HepG2 (cell line): ENCODE results near the gene ZNF687. TPM values are rescaled to one million over a fixed set of nuclear protein-coding genes. Genes with fewer than 3 reads are reported as not detected.

Experiments
- ATAC-seq: fragments of 200-7000 bp; cut with Tn5 transposase; 3 replicates; pipeline ENCODE4 v1.9.1; 2020; ENCODE audit warnings: mild to moderate bottlenecking, moderate library complexity
- Bru-seq: library from RNA; stranded (reverse); fragments of 400-500 nt; gene quantifications from one replicate; lab custom pipeline; 2021; lab: Mats Ljungman, UMichigan
- BruChase-seq, 2 experiments: library from RNA; stranded (reverse); fragments of 400-500 nt; gene quantifications; one replicate each; lab custom pipeline; 2021; lab: Mats Ljungman, UMichigan
- BruUV-seq: library from RNA; stranded (reverse); fragments of 400-500 nt; replicated peaks from 2 replicates; lab custom pipeline; 2021; lab: Mats Ljungman, UMichigan
- CTCF ChIA-PET: fragments of 300-600 bp; formaldehyde crosslinking; extraction: SDS; loops from one replicate; lab custom pipeline; 2021; ENCODE audit warnings: low total read pairs, inconsistent platforms, low intra/inter-chr PET ratio; lab: Yijun Ruan, JAX
- POLR2A ChIA-PET: fragments of 350-600 bp; sonication (Branson Sonifier 250); formaldehyde crosslinking; loops from one replicate; lab custom pipeline; 2020; ENCODE audit warnings: antibody characterized with exemption, inconsistent platforms; lab: Yijun Ruan, JAX
- DNase-seq: peaks from one replicate; pipeline ENCODE4 v3.0.0-alpha.2; 2015; ENCODE audit warnings: low spot score
- FAIRE-seq: peaks from 3 replicates; lab custom pipeline; 2011; peaks lifted over from hg19 to GRCh38; lab: Jason Lieb, UNC
- H2AFZ ChIP-seq: one replicate; pipeline ENCODE4 v1.6.1; 2011; ENCODE audit warnings: low read length, inconsistent platforms
- H3K27ac ChIP-seq: fragments of 300-600 bp; 3 replicates; pipeline ENCODE4 v1.8.0; 2011; ENCODE audit warnings: mixed run types, mild to moderate bottlenecking, mixed read lengths, low read length, inconsistent platforms; ENCODE audit not compliant: insufficient read depth; ENCODE audit errors: extremely low read length
- H3K27me3 ChIP-seq, 2 experiments: fragments of 200-600 bp in 1 of 2; 2 replicates in 1 of 2; 3 replicates in 1 of 2; pipeline versions ENCODE4 v1.6.0 to v1.8.0; 2011; ENCODE audit warnings: low read length in 2 of 2, mild to moderate bottlenecking in 2 of 2, moderate library complexity in 2 of 2, inconsistent platforms in 1 of 2; ENCODE audit not compliant: insufficient read depth in 2 of 2, control insufficient read depth in 1 of 2
- H3K36me3 ChIP-seq, 2 experiments: fragments of 200-600 bp in 1 of 2; replicated peaks in 1 of 2; 2 replicates in 1 of 2; 3 replicates in 1 of 2; pipeline versions ENCODE4 v1.5.1 to v1.8.0; 2011; ENCODE audit warnings: low read length in 2 of 2, inconsistent platforms in 1 of 2; ENCODE audit not compliant: insufficient read depth in 2 of 2, control insufficient read depth in 1 of 2
- H3K4me1 ChIP-seq: 2 replicates; pipeline ENCODE4 v1.5.1; 2012; ENCODE audit warnings: low read length, inconsistent platforms; ENCODE audit not compliant: insufficient read depth
- H3K4me2 ChIP-seq: 2 replicates; pipeline ENCODE4 v1.6.0; 2011; ENCODE audit warnings: low read depth, low read length, inconsistent platforms
- H3K4me3 ChIP-seq, 3 experiments: fragments of 200-600 bp in 1 of 3; sonication (generic), shearing (Covaris generic) in 1 of 3; replicated peaks in 1 of 3; 2 replicates each; pipeline ENCODE4 v1.5.1; 2011 to 2016; ENCODE audit warnings: low read length in 3 of 3, inconsistent platforms in 2 of 3, low read depth in 2 of 3, mild to moderate bottlenecking in 2 of 3, control low read depth in 1 of 3, mixed read lengths in 1 of 3; ENCODE audit not compliant: insufficient read depth in 1 of 3
- H3K79me2 ChIP-seq: one replicate; pipeline ENCODE4 v1.6.1; 2011; ENCODE audit warnings: low read length, inconsistent platforms; ENCODE audit not compliant: insufficient read depth
- H3K9ac ChIP-seq: 2 replicates; pipeline ENCODE4 v1.6.0; 2011; ENCODE audit warnings: mild to moderate bottlenecking, low read depth, low read length, inconsistent platforms; ENCODE audit not compliant: insufficient read depth
- H3K9me3 ChIP-seq: 2 replicates; pipeline ENCODE4 v1.5.1; 2012; ENCODE audit warnings: mild to moderate bottlenecking, low read length
- H4K20me1 ChIP-seq: 2 replicates; pipeline ENCODE4 v1.6.0; 2011; ENCODE audit warnings: inconsistent platforms, mild to moderate bottlenecking, low read length, moderate library complexity; ENCODE audit not compliant: insufficient read depth
- ATF7-NPFF ChIP-seq: sonication (generic); formaldehyde crosslinking; IDR thresholded peaks from 2 replicates; pipeline ENCODE4 v1.8.1; 2023; ENCODE audit warnings: mild to moderate bottlenecking, low read depth, missing genetic modification reagents, moderate library complexity
- CAMTA2 ChIP-seq: sonication (generic); formaldehyde crosslinking; IDR thresholded peaks from 2 replicates; pipeline ENCODE4 v1.4.0; 2020; ENCODE audit warnings: mild to moderate bottlenecking, missing genetic modification reagents, borderline replicate concordance
- DZIP1 ChIP-seq: sonication (generic); formaldehyde crosslinking; IDR thresholded peaks from 2 replicates; pipeline ENCODE4 v1.5.0; 2020; ENCODE audit warnings: mild to moderate bottlenecking, missing genetic modification reagents
- SCMH1 ChIP-seq: sonication (generic); formaldehyde crosslinking; IDR thresholded peaks from 2 replicates; pipeline ENCODE4 v1.9.0; 2021; ENCODE audit warnings: missing genetic modification reagents, mild to moderate bottlenecking, borderline replicate concordance
- TIGD3 ChIP-seq: sonication (generic); formaldehyde crosslinking; IDR thresholded peaks from 2 replicates; pipeline ENCODE4 v1.5.1; 2020; ENCODE audit warnings: mild to moderate bottlenecking, missing genetic modification reagents, borderline replicate concordance
- ZFYVE20 ChIP-seq: sonication (generic); formaldehyde crosslinking; IDR thresholded peaks from 2 replicates; pipeline ENCODE4 v1.8.0; 2023; ENCODE audit warnings: low read depth, mild to moderate bottlenecking, moderate library complexity, missing genetic modification reagents, borderline replicate concordance
- ZNF335 ChIP-seq: sonication (generic); formaldehyde crosslinking; IDR thresholded peaks from 2 replicates; pipeline ENCODE4 v1.4.0; 2020; ENCODE audit warnings: missing genetic modification reagents
- ZNF530 ChIP-seq: sonication (generic); formaldehyde crosslinking; IDR thresholded peaks from 2 replicates; pipeline ENCODE4 v1.5.0; 2020; ENCODE audit warnings: low read depth, mild to moderate bottlenecking, missing genetic modification reagents
- WGBS: methylation state at CpG from one replicate; pipeline ENCODE4 v1.1.6; 2017; ENCODE audit warnings: low lambda C conversion rate; 5-methylcytosine and 5-hydroxymethylcytosine counted together
- in situ Hi-C: cut with HindIII; loops from 2 replicates; pipeline ENCODE4 v1.10.0; 2017; ENCODE audit warnings: low pct_unique_long_range_greater_than_20kb; ENCODE audit not compliant: extremely low pct_ligation_motif_present
- intact Hi-C: fragments of 100-400 bp; cut with micrococcal nuclease; formaldehyde crosslinking; loops from one replicate; pipeline ENCODE4 v1.10.0; 2022; ENCODE audit not compliant: unreplicated experiment
- long read RNA-seq, 2 experiments: library from RNA in 1 of 2; library from polyadenylated mRNA in 1 of 2; stranded (forward) in 1 of 2; unstranded in 1 of 2; transcript quantifications; one replicate each; pipeline ENCODE4 v2.0.0, GENCODE V29; 2019 to 2022
- polyA minus RNA-seq, 3 experiments: library from RNA; depleted of rRNA, polyadenylated mRNA; stranded (reverse); fragments of >200 nt; gene quantifications; 2 replicates each; pipeline ENCODE4 v1.2.3, GENCODE V29; 2011; ENCODE audit warnings: low replicate concordance in 1 of 3
- polyA plus RNA-seq, 8 experiments: library from polyadenylated mRNA; depleted of rRNA in 3 of 8; stranded (reverse) in 7 of 8; unstranded in 1 of 8; fragments of >200 nt; fragmentation: Illumina TruSeq in 4 of 8; extraction: Trizol in 4 of 8; gene quantifications; 2 replicates each; pipeline versions ENCODE4 v1.2.1 to v1.2.3, GENCODE V29; 2011 to 2016; ENCODE audit warnings: low read depth in 4 of 8, missing spikeins in 1 of 8, mixed read lengths in 1 of 8; ENCODE audit not compliant: insufficient read depth in 1 of 8
- total RNA-seq, 5 experiments: library from RNA; depleted of rRNA; stranded (reverse); fragments of >200 nt; fragmentation: Illumina TruSeq; extraction: Trizol; gene quantifications; 2 replicates each; pipeline ENCODE4 v1.2.3, GENCODE V29; 2016; ENCODE audit warnings: low read depth in 1 of 5
- TF ChIP-seq, protein P1 (sequence below): sonication (generic); formaldehyde crosslinking; IDR thresholded peaks from 2 replicates; pipeline ENCODE4 v1.8.0; 2022; ENCODE audit warnings: low read depth, missing genetic modification reagents

The ZNF687 gene
- 14.1 and 15.0 TPM in 2 replicates for total RNA-seq (2016; rRNA removed; fragmentation: Illumina TruSeq; extraction: Trizol)
- total RNA-seq (2016; cell fraction: cytosol; rRNA removed; fragmentation: Illumina TruSeq; extraction: Trizol; ENCODE audit: low read depth), result 3.3 and 3.9 TPM in 2 replicates
- total RNA-seq (2016; cell fraction: insoluble cytoplasmic fraction; rRNA removed; fragmentation: Illumina TruSeq; extraction: Trizol), result 13.7 and 14.2 TPM in 2 replicates
- total RNA-seq (2016; cell fraction: membrane; rRNA removed; fragmentation: Illumina TruSeq; extraction: Trizol), result 6.1 and 7.4 TPM in 2 replicates
- total RNA-seq (2016; cell fraction: nucleus; rRNA removed; fragmentation: Illumina TruSeq; extraction: Trizol), result 15.7 and 20.5 TPM in 2 replicates
- 16.5 and 24.5 TPM in 2 replicates for polyA plus RNA-seq (2011; rRNA removed)
- polyA plus RNA-seq (2011; cell fraction: cytosol; rRNA removed), result 11.9 and 16.7 TPM in 2 replicates
- polyA plus RNA-seq (2011; cell fraction: nucleus; rRNA removed), result 55.2 and 58.3 TPM in 2 replicates
- polyA plus RNA-seq (2012), result 12.2 and 12.3 TPM in 2 replicates
- 0.57 and 1.1 TPM in 2 replicates for polyA plus RNA-seq (2016; cell fraction: cytosol; fragmentation: Illumina TruSeq; extraction: Trizol; ENCODE audit: low read depth)
- 9.8 and 13.6 TPM in 2 replicates for polyA plus RNA-seq (2016; cell fraction: insoluble cytoplasmic fraction; fragmentation: Illumina TruSeq; extraction: Trizol; ENCODE audit: low read depth)
- 2.3 and 2.5 TPM in 2 replicates for polyA plus RNA-seq (2016; cell fraction: membrane; fragmentation: Illumina TruSeq; extraction: Trizol; ENCODE audit: low read depth)
- 22.9 and 24.3 TPM in 2 replicates for polyA plus RNA-seq (2016; cell fraction: nucleus; fragmentation: Illumina TruSeq; extraction: Trizol; ENCODE audit: insufficient read depth, low read depth)
- polyA minus RNA-seq (2011; rRNA and poly(A)+ RNA removed; ENCODE audit: low replicate concordance), result 85.3 and 103 TPM in 2 replicates
- polyA minus RNA-seq (2011; cell fraction: cytosol; rRNA and poly(A)+ RNA removed), result 20.1 and 23.3 TPM in 2 replicates
- polyA minus RNA-seq (2011; cell fraction: nucleus; rRNA and poly(A)+ RNA removed), result 44.4 and 49.6 TPM in 2 replicates
- Bru-seq, nascent RNA, result percentile 82 among the genes with signal in this experiment
- BruChase-seq, experiment 1, labeled RNA remaining after a 6-hour chase, result percentile 86 among the genes with signal in this experiment
- BruChase-seq, experiment 2, labeled RNA remaining after a 2-hour chase, result percentile 89 among the genes with signal in this experiment
- long read RNA-seq, experiment 1, partial matches to known transcripts, result 2 of 4 reads
- long read RNA-seq, experiment 1, other reads (novel, unspliced or antisense), result 2 of 4 reads
- long read RNA-seq, experiment 2, full-length matches to known transcripts, result 10 of 41 reads
- long read RNA-seq, experiment 2, partial matches to known transcripts, result 21 of 41 reads
- long read RNA-seq, experiment 2, other reads (novel, unspliced or antisense), result 10 of 41 reads

DNA sequence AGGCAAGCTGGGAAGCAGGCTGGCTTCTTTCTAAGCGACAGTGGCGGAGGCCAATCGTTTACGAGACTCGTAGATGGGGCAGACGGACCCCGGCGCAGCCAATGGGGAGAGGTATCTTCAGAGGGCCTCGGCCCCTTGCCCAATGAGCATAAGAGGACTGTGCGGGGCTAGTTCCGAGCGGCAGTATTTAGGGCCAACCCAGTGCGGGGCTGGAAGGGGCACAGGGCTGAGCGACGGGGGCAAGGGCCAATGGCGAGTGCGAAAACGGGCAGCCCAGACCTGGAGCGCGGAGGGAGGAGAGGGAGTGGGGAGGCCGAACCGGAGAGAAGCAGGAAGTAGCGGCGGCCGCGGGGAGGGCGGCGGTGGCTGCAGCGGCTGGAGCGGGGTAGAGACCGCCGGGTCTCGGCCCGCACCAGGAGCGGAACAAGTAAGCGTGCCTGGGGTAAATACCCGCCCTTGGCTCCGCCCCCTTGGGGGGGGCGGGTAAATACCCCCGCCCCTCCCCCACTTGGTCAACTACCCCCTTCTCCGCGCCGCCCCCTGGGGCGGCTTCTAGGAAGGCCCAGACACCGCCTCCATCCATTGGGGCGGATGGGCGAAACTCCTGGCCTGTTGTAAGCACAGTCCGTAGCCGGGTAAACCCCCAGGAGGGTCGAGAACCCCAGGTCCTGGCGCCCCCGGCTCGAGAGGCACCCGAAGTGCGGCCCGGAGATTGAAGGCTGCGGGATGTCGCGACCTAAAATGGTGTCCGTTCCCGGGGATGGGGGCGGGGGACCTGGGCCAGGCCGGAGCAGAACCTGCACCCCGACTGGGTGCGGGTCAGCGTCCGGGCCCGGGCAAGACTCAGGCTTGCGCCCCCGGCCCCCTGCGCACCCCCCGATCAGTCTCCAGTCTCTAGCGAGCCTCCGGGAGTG is at the start of gene ZNF687:
TSS of gene ZNF687 (plus strand) at position 331 of the 914 bp plus-strand sequence. CDS start 3,993 bp downstream, outside the sequence.
- FAIRE-seq (peak; percentile 98), ATAC-seq (peak; percentile 95), DNase-seq (peak; percentile 100)
- BruUV-seq, result TSS peak; percentile 45
- Histone ChIP-seq H3K27ac (peak within 1 kb of the TSS; percentile 98), H3K9me3 (no peaks in the 10 kb centered on the region), H3K9ac (peak within 1 kb of the TSS; percentile 95), H3K36me3 (peaks cover 13 to 21% of the 10 kb centered on the region in 2 experiments), H3K4me3 (peak within 1 kb of the TSS; percentile 78 to 93 (median 85)), H2AFZ (peak within 1 kb of the TSS; percentile 59), H3K27me3 (no peaks in the 10 kb centered on the region; a peak in 1 of 5 replicates), H4K20me1 (peaks cover 9% of the 10 kb centered on the region; the same call in 1 of the 2 replicates), H3K4me2 (peak within 1 kb of the TSS; percentile 79), H3K79me2 (peaks cover 32% of the 10 kb centered on the region), H3K4me1 (peaks cover 22% of the 10 kb centered on the region)
- in situ Hi-C loops, result no loop called here
- intact Hi-C loops, result loop anchor here (1.0 to 2.0 kb wide), 3 partner anchors 27 to 84 kb away; partner anchors contain the start of genes PI4KB, PIP5K1A and PSMD4
- POLR2A ChIA-PET, result interaction anchor here (0.7 to 3.9 kb wide), 29 partner anchors 8 to 311 kb away, joined by 3 to 71 read pairs (median 4); partner anchors contain the start of genes C1orf56, CGN, PI4KB and PSMD4
- WGBS, result 2% methylated on average over 30 of the region's 74 CpGs
- CTCF ChIA-PET, result no interaction called here
- peak; percentile 3; the same call in 1 of the 2 replicates for TF ChIP-seq ATF7-NPFF
- TF ChIP-seq DZIP1 (CRISPR knock-in tag), result 0 out of 2 replicates have a peak, but pooled peaks have one; percentile 13
- no peak for TF ChIP-seq SCMH1 (CRISPR knock-in tag)
- peak; percentile 50; the same call in 1 of the 2 replicates for TF ChIP-seq ZNF530 (CRISPR knock-in tag)
- peak; percentile 12; the same call in 1 of the 2 replicates for TF ChIP-seq ZNF335 (CRISPR knock-in tag)
- TF ChIP-seq ZFYVE20, result no peak
- no peak for TF ChIP-seq CAMTA2 (CRISPR knock-in tag)
- TF ChIP-seq, protein P1, sequence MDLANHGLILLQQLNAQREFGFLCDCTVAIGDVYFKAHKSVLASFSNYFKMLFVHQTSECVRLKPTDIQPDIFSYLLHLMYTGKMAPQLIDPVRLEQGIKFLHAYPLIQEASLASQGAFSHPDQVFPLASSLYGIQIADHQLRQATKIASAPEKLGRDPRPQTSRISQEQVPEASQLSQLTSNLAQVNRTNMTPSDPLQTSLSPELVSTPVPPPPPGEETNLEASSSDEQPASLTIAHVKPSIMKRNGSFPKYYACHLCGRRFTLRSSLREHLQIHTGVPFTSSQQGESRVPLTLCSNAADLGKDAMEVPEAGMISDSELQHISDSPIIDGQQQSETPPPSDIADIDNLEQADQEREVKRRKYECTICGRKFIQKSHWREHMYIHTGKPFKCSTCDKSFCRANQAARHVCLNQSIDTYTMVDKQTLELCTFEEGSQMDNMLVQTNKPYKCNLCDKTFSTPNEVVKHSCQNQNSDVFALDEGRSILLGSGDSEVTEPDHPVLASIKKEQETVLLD (CRISPR knock-in tag), result peak; percentile 93
- no peak; the same call in 1 of the 2 replicates for TF ChIP-seq TIGD3
